HEK293 (cell line): ENCODE measurements around the gene FBXL4.

Experiments used
- KLF10 ChIP-seq: fragments of 450-650 bp; IDR thresholded peaks from 2 replicates; pipeline ENCODE4 v1.5.1; 2018; ENCODE audit warnings: missing biosample characterization, mild to moderate bottlenecking, missing genetic modification characterization
- MYNN ChIP-seq: fragments of 450-650 bp; formaldehyde crosslinking; IDR thresholded peaks from 2 replicates; pipeline ENCODE4 v1.5.1; 2016; ENCODE audit warnings: missing biosample characterization, missing genetic modification characterization, borderline replicate concordance
- MZF1 ChIP-seq: fragments of 450-650 bp; formaldehyde crosslinking; IDR thresholded peaks from 2 replicates; pipeline ENCODE4 v1.5.1; 2017; ENCODE audit warnings: missing biosample characterization, missing genetic modification characterization, borderline replicate concordance
- SP7 ChIP-seq: fragments of 450-650 bp; formaldehyde crosslinking; IDR thresholded peaks from 2 replicates; pipeline ENCODE4 v1.5.1; 2016; ENCODE audit warnings: missing biosample characterization, missing genetic modification characterization
- ZNF114 ChIP-seq: fragments of 450-650 bp; formaldehyde crosslinking; IDR thresholded peaks from 2 replicates; pipeline ENCODE4 v1.5.0; 2017; ENCODE audit warnings: missing biosample characterization, missing genetic modification characterization
- ZNF133 ChIP-seq: fragments of 450-650 bp; formaldehyde crosslinking; IDR thresholded peaks from 2 replicates; pipeline ENCODE4 v1.5.1; 2016; ENCODE audit warnings: missing biosample characterization, missing genetic modification characterization
- ZNF157 ChIP-seq: fragments of 450-650 bp; formaldehyde crosslinking; IDR thresholded peaks from 2 replicates; pipeline ENCODE4 v1.5.1; 2016; ENCODE audit warnings: missing biosample characterization, missing genetic modification characterization
- ZNF175 ChIP-seq: fragments of 450-650 bp; formaldehyde crosslinking; IDR thresholded peaks from 2 replicates; pipeline ENCODE4 v1.5.1; 2016; ENCODE audit warnings: missing biosample characterization, missing genetic modification characterization
- TF ChIP-seq, protein P1 (sequence below): fragments of 450-650 bp; formaldehyde crosslinking; IDR thresholded peaks from 2 replicates; pipeline ENCODE4 v1.5.1; 2016; ENCODE audit warnings: missing biosample characterization, missing genetic modification characterization
- TF ChIP-seq, protein P2 (sequence below): fragments of 450-650 bp; formaldehyde crosslinking; IDR thresholded peaks from 2 replicates; pipeline ENCODE4 v1.5.1; 2016; ENCODE audit warnings: missing biosample characterization, missing genetic modification characterization

- TF ChIP-seq, protein P1, sequence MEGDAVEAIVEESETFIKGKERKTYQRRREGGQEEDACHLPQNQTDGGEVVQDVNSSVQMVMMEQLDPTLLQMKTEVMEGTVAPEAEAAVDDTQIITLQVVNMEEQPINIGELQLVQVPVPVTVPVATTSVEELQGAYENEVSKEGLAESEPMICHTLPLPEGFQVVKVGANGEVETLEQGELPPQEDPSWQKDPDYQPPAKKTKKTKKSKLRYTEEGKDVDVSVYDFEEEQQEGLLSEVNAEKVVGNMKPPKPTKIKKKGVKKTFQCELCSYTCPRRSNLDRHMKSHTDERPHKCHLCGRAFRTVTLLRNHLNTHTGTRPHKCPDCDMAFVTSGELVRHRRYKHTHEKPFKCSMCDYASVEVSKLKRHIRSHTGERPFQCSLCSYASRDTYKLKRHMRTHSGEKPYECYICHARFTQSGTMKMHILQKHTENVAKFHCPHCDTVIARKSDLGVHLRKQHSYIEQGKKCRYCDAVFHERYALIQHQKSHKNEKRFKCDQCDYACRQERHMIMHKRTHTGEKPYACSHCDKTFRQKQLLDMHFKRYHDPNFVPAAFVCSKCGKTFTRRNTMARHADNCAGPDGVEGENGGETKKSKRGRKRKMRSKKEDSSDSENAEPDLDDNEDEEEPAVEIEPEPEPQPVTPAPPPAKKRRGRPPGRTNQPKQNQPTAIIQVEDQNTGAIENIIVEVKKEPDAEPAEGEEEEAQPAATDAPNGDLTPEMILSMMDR = no peak
- no peak for TF ChIP-seq ZNF114 (tag by site-specific recombination)
- TF ChIP-seq SP7 (tag by site-specific recombination) = no peak
- TF ChIP-seq MYNN (tag by site-specific recombination) = no peak
- TF ChIP-seq, protein P2, sequence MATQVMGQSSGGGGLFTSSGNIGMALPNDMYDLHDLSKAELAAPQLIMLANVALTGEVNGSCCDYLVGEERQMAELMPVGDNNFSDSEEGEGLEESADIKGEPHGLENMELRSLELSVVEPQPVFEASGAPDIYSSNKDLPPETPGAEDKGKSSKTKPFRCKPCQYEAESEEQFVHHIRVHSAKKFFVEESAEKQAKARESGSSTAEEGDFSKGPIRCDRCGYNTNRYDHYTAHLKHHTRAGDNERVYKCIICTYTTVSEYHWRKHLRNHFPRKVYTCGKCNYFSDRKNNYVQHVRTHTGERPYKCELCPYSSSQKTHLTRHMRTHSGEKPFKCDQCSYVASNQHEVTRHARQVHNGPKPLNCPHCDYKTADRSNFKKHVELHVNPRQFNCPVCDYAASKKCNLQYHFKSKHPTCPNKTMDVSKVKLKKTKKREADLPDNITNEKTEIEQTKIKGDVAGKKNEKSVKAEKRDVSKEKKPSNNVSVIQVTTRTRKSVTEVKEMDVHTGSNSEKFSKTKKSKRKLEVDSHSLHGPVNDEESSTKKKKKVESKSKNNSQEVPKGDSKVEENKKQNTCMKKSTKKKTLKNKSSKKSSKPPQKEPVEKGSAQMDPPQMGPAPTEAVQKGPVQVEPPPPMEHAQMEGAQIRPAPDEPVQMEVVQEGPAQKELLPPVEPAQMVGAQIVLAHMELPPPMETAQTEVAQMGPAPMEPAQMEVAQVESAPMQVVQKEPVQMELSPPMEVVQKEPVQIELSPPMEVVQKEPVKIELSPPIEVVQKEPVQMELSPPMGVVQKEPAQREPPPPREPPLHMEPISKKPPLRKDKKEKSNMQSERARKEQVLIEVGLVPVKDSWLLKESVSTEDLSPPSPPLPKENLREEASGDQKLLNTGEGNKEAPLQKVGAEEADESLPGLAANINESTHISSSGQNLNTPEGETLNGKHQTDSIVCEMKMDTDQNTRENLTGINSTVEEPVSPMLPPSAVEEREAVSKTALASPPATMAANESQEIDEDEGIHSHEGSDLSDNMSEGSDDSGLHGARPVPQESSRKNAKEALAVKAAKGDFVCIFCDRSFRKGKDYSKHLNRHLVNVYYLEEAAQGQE = no peak
- TF ChIP-seq ZNF133 (tag by site-specific recombination) = no peak
- no peak for TF ChIP-seq MZF1 (tag by site-specific recombination)
- no peak for TF ChIP-seq ZNF157 (tag by site-specific recombination)
- TF ChIP-seq ZNF175 (tag by site-specific recombination) = no peak
- no peak for TF ChIP-seq KLF10
Observed at GRCh38 chr6:98947411-98948292, at the start of gene FBXL4.
